ENCODE results near the gene TBC1D22A.
"Not testable (repeated sequence)": the region's sequence is repeated elsewhere in the genome, so short reads cannot be mapped to it uniquely, and the experiment has no call there.

Gene TBC1D22A

DNA sequence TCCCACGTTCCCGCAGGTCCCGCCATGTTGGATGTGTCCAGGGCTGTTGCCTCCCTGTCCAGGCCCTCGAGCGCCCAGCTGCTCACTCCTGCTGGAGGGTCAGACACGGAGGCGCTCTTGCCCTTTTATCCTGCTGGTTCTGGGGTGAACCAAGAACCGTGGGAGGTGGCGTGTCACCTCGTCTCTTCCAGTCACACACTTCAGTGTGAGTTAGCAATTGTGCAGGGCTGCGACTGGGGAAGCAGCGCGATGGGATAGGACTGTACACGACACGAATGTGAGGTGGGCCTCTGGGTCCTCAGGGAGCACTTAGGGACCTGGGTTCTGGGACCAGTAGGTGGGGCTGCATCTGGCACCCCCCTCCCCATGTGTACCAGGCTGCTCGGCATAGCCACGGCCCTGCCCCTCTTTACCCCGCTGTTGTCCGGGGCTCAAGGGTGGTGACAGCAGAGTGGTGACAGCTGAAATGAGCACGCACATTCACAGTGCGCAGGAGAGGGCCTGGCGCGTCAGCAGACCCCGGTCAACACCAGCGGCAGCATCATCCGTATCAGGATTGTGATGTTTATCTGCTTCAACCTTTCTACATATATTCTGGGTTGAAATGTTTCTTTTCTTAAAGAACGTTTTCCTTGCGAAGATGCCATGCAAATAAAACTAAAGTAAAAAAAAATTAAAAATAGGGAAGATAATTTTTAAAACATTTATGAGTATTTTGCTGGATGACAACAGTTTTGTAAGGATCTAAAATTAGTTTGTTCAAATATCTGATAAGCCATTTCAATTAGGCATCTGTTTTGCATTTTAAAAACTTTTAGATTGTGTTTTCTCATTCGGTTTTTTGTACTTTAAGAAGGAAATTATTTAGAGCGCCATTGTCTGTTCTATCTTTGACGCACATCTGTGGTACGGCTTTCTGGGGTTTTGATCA is 210.7 kb downstream of the TBC1D22A start:
- DNase-seq (ENCODE audit: low read depth in 3 of 3), result no peak

DNA sequence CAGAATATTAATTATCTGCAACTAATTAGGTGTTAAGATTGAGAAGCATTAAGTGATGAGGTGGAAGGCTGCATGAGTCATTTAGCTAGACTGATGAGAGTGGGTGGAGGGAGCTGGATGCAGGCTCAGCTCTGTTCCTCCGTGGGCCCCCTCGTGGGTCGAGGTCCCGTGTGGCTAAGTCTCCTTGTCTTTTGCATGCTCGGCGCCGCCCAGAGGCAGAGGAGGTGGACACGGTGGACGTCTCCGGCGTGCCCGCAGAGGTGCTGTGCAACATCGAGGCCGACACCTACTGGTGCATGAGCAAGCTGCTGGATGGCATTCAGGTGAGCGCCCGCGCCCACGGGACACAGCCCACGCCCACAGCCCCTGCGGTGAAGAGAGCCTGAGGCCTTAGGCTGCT is 211.6 kb downstream of the TBC1D22A start:
- no peak for DNase-seq (ENCODE audit: low read depth in 3 of 3)

- DNase-seq (ENCODE audit: low read depth in 3 of 3), result no peak
Measured at GRCh38 chr22:46974631-46975585, 212.5 kb downstream of the TBC1D22A start.

- no peak for DNase-seq (ENCODE audit: low read depth in 3 of 3)
Measured at GRCh38 chr22:46976143-46976542, 213.7 kb downstream of the TBC1D22A start.

GRCh38 chr22:46976598-46976997 is 214.1 kb downstream of the TBC1D22A start:
- DNase-seq (ENCODE audit: low read depth in 3 of 3), result no peak

DNA sequence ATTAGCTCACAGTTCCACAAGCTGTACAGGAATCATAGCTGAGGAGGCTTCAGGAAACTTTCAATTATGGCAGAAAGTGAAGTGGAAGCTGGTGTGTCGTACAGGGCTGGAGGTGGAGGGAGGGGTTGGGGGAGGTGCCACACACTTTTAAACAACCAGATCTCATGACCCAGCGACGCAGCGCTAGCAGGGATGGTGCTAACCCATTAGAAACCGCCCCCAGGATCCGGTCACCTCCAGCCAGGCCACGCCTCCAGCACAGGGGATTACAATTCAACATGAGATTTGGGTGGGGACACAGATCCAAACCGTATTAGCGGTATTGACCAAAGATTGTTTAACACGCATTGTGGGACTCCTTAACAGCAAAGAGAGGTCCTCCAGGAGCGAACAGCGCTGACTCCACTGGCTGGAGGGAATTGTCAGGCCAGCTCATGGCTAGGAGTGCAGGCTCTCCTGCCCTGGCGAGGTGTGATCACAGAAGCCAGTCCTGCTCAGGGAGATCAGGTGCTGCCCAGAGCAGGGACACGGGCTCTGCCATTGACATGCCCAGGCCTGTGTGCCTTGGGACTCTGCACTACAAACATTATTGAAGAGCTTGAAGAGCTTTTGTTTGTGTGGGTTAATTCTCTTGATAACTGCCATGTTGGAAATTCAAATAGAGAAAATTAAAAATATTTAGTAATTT is 215.3 kb downstream of the TBC1D22A start:
- DNase-seq (ENCODE audit: low read depth in 3 of 3), result no peak

GRCh38 chr22:46978668-46979067 is 216.2 kb downstream of the TBC1D22A start:
- not testable (repeated sequence) for DNase-seq (ENCODE audit: low read depth in 3 of 3)

- DNase-seq (ENCODE audit: low read depth in 3 of 3), result no peak
Measured at GRCh38 chr22:46979506-46979905, 217.1 kb downstream of the TBC1D22A start.

DNA sequence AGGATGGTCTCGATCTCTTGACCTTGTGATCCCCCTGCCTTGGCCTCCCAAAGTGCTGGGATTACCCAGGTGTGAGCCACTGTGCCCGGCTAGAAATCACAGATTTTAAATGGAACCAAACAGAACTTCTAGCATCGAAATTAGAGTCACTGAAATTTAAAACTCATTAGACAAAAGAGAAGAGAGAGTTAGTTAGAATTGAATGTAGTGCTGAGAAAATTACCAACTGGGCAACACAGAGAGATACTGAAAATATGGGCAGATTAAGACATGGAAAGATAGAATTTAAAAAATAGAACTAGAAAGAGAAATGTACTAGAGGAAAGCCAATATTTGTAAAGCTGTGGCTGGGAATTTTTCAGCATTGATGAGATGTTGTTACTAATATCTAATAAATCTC is 217.9 kb downstream of the TBC1D22A start:
- DNase-seq (ENCODE audit: low read depth in 3 of 3), result no peak

DNA sequence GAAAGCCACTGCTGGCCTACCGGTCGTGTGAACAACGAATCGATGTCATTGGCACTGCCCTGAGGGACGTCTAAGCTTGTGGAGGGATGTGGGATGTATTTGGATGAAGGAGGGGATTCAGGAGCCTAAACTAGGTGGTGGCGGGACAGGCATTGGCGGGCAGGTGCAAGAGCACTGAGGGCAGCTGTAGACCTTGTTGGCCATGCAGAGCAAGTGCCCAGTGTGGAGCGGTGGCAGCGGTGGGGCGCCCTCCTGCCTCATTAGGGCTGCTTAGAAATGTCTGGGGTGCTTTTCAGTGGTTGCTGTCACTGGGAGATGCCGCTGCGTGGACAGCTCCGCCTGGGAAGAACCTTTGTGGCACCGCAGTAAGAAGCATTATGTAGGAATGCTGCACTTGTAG is 220.2 kb downstream of the TBC1D22A start:
- no peak for DNase-seq (ENCODE audit: low read depth in 3 of 3)

GRCh38 chr22:46983046-46983445 is 220.6 kb downstream of the TBC1D22A start:
- no peak for DNase-seq (ENCODE audit: low read depth in 3 of 3)

- DNase-seq (ENCODE audit: low read depth in 3 of 3), result no peak
Measured at GRCh38 chr22:46984751-46985506, 222.5 kb downstream of the TBC1D22A start.

DNA sequence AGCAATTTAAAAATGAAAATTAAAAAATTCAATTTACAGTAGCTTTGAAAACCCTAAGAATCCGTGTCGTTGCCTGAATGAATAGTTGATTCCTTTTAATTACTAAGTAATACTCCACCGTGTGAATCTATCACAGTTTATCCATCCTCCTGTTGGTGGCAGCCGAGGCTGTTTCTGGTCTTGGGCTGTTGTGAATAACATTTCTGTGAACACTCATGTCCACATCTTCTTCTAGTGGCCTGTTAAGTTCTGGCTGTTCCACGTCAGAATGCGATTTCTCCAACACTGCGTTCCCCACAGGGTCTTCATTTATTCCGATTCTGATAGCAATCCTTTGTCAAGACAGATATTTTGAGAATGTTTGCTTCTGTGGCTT is 223.0 kb downstream of the TBC1D22A start:
- DNase-seq (ENCODE audit: low read depth in 3 of 3), result no peak

DNA sequence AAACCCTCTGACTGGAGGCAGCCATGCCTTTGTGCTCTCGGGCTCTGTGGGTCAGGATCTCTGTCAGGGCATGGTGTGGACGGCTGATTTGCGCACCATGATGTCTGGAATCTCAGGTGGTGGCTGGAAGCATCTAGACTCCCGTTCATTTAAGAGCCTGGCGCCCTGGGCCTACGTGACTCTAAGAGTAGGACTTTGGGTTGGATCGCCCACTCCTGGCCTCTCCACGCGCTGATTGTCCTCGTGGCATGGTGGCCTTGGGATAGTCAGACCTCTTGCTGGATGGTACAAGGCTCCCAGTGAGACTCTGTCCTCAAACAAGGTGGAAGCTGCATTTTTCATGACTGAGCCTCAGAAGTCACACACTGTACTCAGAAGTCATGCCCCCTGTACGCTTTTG is 224.3 kb downstream of the TBC1D22A start:
- no peak for DNase-seq (ENCODE audit: low read depth in 3 of 3)

DNA sequence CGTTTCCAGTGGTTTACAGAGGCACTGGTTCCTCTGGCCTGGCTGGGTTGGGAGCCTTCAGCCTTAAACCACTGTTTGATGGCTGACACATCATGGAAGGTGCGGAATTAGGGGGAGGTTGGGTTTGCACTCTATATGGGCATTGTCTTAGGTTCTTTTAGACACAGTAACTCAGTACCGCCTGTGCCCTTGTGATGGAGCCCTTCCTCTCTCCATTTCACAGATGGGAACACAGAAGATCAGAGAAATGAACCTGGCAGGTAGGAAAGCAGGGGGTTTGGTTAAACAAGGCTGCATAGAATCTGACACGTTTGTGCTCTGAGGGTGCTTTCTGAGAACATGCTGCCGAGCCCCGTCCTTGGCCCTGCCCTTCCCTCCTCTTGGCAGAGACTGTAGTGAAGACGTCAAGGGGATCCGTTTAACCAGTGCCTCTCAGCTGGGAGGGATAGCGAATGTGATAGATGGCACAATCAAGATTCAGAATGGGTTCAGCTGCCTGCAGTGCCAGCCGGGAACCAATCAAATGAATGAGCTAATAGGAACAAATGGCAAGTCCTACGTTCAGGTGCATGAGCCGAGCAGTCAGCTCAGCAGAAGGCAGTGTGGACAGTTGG is 228.6 kb downstream of the TBC1D22A start:
- DNase-seq (ENCODE audit: low read depth in 3 of 3), result no peak

- DNase-seq (ENCODE audit: low read depth in 3 of 3), result no peak
Measured at GRCh38 chr22:46991666-46992065, 229.2 kb downstream of the TBC1D22A start.

- no peak for DNase-seq (ENCODE audit: low read depth in 3 of 3)
Measured at GRCh38 chr22:46992121-46992731, 229.8 kb downstream of the TBC1D22A start.

GRCh38 chr22:46993633-46994032 is 231.2 kb downstream of the TBC1D22A start:
- DNase-seq (ENCODE audit: low read depth in 3 of 3), result no peak

DNA sequence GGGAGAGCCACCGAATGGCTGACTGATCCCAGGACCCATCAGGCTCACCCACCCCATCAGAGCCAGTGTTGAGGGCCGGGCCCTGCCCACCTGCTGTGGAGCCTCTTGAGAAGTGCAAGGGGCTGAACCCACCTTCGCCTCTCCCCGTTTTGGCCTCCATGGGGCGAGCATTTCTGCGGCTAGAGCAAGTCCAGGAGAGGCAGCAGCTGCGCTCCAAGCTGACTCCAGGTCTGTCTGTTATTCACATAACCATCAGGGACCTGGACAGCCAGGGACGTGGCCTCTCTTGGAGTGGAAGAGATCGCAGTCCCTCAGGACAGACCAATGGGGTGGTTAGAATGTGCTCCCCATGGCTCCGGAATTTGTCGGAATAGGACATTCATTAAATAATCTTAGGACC is 231.8 kb downstream of the TBC1D22A start:
- no peak for DNase-seq (ENCODE audit: low read depth in 3 of 3)

- no peak for DNase-seq (ENCODE audit: low read depth in 3 of 3)
Measured at GRCh38 chr22:46994983-46995382, 232.5 kb downstream of the TBC1D22A start.

Data from stimulated activated CD4-positive, alpha-beta T cell treated with anti-CD3 and anti-CD28 coated beads, TNF-alpha, amount 100 ng/mL, for 48 hours (primary cell).